NCI-H1436 (cell line): ENCODE measurements around the gene CALM1.
A peak's percentile ranks its signal among the peaks of the same experiment; 100 is the strongest.

ENCODE experiments used
- DNase-seq: peaks from one replicate; lab custom pipeline; 2025; lab: John Stamatoyannopoulos, UW

CALM1 gene

DNA sequence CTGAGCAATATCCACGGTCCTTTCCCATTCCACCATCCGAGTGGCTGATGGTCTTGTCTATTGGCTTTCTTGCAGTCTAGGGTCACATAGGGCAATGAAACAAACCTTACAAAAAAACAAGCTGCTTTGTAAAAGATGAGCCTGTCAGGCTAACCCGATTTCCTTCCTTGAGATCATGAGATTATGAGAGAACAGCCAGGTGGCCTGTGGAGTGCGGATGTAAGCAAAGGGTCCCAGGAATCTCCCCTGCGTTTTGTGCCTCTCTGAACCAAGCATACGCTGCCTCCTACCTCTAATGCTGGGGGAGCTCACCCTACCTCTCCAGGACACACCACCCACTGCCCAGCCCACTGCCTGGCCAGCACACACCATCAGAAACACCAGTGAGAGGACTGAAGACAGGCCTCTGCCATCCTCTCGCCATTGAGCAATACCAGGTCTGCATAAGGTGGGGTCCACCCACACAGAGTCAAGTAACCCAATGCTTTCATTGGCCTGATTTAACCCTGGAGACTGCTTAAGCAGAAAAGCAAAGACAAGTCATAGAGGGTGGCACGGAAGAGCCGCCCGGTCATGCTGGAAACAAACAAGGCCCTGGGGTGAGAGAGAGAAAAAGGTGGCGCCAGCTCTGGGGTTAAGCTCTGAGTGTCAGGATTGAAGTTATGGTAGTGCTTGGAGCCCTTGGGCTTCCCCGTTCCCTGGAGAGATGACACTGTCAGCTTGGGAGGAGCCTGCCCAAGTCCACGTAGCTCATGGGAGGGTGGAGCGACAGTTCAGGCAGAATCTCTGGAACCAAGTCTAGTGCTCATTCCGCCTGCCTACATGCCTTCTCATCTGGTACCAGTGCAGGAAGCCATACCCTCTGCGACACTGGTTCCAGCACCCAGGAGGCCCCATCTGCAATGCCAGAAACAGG is 46.6 kb downstream of the CALM1 start:
- no peak for DNase-seq

DNA sequence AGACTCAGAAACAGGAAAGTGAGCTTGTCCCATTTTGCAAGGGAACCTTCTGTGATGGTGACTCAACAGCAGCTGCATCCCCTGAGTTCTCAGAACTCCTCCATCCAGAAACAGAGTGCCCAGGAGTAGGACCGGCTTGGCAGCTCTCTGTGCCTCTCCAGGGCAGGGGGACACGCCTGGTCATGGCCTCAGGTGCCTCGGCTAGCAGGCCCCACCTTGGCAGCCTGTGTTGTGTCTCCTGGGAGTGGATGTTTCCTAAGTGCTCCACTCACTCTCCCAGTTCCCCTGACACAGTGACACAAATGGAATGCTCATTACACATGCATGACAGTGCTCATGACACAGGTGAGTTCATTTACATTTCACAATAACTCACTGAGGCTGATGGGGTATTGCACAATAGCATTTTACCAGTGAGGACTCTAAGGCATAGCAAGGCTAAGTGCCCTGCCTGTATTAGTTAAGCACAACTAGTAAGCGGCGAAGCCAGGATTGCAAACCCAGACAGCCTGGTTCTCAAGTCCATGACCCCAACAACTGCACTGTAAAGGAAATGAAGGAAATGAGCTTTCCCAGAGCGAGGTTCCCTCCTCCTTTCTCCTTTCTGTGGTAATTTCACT is 47.4 kb downstream of the CALM1 start:
- peak; percentile 20 for DNase-seq

DNA sequence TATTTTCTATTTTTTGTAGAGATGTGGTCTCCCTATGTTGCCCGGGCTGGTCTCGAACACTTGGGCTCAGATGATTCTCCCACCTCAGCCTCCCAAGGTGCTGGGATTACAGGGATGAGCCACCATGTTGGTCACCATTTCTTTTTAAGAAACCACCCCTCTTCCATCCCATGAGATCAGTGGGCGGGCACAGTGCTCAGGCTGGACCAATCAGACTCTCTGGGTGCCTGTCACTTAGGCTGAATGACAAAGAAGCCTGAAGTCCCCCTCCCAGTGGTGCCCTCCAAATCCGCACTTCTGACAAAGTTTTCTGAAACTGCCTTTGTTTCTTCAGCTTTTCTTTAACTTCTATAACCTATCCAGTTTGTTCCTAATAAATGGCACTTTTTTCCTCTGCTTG is 48.2 kb downstream of the CALM1 start:
- no peak for DNase-seq

DNA sequence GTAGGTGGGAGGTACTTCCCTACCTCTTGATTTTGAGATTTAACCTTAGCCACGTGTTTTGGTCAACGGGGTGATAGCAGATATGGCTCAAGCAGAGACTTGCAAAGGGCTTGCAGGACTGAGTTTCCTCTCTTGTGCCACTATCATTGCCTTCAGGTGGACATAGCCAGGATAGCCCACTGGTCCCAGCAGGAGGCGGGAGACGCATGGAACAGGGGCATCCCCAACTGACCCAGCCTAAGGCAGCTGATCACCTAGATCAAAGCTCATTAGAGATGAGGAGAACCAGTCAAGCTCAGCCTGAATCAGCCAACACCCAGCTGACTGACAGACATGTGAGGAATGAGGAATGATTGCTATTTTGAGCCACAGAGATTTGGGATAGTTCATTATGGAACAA is 49.6 kb downstream of the CALM1 start:
- no peak for DNase-seq

DNA sequence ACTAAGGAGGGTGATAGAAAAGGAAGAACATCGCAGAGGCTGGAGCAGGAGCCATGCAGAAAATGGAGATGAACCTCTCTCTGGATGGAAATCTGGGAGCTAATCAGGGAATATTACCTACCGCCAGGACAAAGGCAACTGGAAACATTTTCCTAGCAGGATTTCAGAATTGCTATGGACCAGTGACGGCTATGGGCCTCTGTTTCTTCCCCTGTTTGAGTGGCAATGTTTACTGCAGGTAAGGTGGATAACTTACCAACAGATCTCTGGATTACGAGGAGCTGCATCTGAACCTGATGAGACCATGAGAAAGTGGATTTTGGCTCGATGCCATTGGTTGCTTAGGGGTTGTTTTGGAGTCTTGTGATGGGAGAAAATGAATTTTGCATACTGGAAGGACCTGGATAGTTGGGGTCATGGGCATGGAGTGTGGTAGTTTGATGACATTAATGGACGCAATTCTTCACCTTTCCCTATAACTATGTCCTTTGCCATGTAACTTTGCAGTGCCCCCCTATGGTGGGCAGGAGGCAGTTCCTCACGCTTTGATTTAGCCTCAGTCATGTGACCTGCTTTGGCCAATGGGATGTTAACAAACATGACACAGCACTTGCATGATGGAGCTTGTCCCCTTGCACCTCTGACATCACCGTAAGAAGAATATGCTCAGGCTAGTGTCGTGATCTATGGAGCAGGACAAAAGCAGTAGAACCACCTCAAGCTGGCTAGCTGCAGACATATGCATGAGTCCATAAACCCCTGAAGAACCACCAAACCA is 51.1 kb downstream of the CALM1 start:
- no peak for DNase-seq

DNA sequence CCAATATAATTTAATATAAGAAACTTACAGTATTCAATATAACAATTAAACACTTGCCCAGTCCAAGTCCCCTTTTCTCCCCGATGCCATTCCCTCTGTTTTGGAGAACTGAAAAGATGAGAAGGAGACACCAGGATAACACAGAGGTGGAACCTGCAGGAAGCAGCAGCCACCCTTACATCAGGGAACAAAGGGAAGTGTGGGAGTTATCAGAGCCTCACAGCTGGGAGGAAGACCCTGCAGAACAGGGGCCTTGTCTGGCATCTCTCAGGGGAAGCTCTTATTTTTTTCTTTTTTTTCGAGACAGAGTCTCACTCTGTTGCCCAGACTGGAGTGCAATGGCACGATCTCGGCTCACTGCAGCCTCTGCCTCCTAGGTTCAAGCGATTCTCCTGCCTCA is 52.6 kb downstream of the CALM1 start:
- DNase-seq: no peak

DNA sequence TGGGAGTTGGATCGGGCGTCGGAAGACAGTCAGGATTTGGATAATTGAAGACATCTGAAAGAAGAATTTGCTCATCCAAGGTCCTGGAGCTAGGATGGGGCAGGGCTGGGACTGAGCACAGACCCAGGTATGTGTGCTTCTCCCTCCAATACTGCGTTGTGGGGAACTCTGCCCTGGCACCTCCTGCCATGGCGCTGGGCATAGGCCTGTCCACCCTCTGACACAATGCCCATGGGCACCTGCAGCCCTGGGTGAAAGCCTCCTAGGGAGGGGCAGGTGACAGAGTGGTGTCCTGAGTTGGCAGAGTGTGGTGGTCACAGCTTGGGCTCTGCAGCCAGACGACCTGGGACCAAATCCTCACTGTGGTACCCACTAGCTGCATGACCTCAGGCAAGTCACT is 53.3 kb downstream of the CALM1 start:
- DNase-seq: no peak

DNA sequence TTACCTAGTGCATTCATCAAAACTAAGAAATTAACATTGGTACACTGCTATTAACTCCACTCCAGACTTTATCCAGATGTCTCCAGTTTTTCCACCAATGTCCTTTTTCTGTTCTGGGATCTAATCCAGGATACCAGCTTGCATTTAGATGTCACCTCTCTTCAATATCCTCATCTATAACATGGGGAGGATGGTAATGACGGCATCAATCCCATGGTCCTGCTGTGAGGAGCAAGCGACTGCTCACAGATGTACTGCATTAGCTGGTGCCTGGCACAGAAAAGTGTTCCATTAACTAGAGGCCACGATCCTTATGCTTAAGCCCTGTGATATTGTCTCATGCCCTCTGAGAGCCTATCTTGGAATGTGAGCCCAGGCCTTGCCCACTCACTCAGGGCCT is 53.8 kb downstream of the CALM1 start:
- no peak for DNase-seq

DNA sequence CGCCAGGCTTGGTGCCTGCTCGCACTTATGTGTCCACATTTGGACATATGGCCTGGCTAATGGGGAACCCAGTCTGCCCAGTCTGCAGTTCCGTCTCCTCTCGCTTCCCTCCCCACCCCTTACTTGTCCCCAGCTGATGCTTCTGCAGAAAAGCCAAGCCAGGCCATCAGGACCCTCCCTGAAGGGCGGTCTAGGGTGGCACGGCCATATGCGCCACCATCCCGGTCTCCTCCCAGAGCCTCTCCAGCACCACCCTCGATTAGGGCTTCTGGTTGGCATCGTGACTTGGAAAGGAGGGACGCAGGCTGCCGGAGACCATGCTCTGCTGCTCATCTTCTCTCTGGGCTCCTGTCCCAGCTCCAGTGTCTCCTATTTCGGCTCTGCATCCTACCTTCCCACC is 54.6 kb downstream of the CALM1 start:
- DNase-seq: no peak

DNA sequence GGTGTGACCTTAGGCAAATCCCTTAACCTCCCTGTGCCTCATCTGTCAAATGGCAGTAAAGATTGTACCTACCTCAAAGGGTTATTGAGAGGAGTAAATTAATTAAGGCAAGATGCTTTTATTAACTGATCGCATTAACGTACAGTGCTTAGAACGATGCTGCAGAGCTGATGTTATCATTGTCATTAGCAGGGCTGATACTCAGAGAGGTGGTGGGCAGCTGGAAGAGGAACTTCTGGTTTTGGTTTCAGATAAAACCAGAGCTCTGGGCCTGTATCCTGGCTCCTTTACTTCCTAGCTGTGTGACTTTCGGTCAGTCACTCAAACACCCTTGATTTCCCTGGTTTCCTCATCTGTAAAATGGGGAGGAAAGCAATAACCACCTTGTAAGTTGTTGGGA is 55.1 kb downstream of the CALM1 start:
- DNase-seq: no peak

DNA sequence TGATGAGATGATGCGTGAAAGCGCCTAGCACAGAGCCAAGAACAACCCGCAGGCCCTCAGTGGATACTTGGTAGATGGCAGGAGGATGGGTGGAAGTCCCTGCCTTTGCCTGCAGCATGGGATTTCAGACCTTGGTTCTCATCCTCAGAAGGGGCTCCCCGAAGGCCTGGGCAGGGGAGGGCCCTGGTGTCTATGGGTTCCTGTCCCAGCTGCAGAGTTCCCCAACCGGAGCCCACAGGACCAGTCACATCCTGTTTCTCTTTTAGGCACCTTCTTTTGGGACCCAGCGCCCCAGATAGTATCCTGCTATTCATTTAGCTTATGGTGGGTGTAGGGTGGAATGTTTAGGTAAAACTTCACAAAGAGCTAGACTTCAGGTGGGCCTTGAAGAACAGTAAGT is 55.5 kb downstream of the CALM1 start:
- no peak for DNase-seq

DNA sequence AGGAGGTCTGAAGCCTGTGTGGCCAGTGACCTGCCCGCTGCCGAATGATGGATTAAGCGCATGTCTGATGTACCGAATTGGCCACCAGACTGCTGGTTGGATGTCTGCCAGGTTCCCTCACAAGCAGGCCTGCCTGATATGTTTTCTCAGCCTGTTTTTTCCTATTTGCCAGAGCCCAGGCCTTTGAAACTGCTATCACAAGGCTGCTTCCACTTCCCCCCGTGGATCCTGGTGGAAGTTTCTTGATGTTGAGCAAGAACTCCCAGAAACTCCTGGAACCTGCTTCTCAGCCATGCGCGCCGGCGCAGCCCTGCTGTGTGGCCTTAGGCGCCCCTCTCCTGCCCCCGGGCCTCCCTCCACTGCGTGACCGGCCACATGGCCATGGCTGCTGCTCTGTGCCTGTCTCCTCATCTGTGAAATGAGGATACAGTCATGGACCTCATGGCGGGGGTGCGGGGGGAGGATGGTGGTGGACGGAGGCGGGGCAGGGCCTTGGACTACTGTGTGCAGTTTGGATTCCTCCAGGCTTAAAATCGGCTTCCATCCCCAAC is 56.6 kb downstream of the CALM1 start:
- no peak for DNase-seq

DNA sequence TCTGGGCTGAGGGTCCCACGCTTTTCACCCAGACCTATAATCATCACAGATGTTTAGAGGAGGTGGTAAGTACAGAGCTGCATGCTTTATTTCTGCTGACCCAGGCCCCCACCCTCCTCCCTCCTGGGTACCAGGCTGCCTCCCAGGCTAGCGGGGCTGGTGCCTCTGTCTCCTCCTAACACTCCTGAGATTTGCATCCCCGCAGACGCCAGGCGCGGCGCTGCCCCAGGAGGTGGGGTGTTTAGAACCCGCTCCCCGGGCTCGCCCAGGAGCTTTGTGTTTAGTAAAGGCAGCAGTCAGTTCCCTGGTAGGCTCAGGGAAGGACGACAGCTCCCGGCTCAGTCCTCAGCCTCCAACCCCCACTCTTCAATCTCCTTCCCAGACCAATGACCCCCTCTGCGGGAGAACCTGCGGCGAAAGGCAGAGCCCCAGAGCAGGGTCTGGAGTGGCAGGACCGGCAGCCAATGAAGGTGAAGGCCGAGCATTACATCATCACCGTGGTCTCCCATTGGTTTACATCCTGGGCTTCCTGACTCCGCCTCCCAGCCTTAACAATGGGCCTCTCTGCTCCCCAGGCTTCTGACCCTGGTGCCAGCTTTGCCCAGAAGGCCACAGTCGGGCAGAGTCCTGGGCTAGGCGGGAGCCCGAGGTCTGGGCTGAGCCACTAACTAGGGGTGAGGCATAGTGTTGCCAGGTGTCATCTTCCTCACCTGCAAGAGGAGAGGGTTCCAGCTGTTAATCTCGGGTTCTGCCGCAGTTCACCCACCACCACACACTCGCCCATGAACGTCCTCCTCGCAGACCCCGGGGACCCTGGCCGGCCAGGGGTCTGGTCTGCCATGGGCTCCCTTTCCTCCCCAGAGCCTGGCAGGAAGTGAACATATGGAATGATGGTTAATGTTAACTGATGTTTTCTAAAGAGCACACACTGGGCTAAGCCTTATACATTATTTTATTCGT is 57.5 kb downstream of the CALM1 start:
- DNase-seq: peak; percentile 12

DNA sequence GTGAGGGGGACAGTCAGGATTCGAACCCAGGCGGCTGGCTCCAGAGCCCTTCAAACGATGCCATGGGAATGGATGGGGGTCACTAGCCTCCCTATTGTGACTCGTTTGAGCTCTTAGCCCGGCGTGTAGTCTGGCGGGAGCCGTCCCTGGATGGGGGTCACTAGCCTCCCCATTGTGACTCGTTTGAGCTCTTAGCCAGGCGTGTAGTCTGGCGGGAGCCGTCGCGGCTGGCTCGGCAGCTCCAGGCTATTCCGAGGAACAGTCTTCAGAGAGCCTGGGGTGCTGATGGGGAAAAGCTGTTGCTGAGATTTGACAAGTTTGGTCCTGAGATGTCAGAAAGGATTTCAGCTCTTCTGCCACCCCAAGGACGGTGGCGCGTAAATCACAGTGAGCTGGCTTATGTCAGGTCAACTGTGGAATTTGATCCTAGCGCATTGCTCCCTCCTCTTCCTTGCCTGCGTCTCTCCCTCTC is 58.3 kb downstream of the CALM1 start:
- no peak for DNase-seq

DNA sequence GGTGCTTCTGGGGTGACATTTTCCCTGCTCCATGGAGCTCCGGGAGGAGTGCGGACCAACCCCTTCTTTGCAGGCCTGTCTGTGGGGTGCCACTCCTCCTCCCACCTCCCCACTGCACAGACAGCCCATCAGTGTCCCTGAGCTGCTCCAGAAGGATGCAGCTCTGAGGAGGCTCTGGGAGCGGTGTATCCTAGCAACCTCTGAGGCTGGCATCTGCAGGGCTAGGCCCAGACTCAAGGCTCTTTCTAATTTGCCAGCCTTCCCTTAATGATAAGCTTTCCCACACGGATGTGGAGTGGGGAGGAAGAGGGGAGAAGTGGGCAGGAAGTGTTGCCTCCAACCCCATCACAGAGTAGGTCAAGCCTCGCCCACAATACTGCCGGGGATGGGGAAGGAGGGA is 59.7 kb downstream of the CALM1 start:
- DNase-seq: no peak

DNA sequence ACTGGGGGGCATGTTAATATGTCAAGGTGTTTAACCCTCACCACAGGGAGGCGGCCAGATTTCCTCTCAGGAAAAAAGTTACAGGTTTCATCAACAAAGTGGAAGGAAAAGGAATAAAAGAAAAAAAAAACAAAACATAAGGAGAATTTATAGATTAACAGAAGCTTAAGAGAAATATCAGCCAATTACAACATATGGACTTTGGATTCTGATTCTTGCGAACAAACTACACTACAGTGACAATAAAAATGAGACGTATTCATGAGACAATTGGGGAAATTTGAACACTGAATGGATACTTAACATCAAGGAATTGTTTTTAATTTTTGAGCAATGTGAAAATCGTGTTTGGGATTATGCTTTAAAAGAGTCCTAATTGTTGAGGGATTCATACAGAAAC is 60.4 kb downstream of the CALM1 start:
- DNase-seq: no peak
